GM18508 (cell line): ENCODE measurements around the gene RTP5.
"Not testable (repeated sequence)": the region's sequence is repeated elsewhere in the genome, so short reads cannot be mapped to it uniquely, and the experiment has no call there.

Experiments
- ATAC-seq: cut with Tn5 transposase; IDR thresholded peaks from one replicate; pipeline ENCODE4 v1.9.1; 2021; ENCODE audit warnings: moderate number of reproducible peaks; ENCODE audit not compliant: insufficient read depth, unreplicated experiment

RTP5 gene

DNA sequence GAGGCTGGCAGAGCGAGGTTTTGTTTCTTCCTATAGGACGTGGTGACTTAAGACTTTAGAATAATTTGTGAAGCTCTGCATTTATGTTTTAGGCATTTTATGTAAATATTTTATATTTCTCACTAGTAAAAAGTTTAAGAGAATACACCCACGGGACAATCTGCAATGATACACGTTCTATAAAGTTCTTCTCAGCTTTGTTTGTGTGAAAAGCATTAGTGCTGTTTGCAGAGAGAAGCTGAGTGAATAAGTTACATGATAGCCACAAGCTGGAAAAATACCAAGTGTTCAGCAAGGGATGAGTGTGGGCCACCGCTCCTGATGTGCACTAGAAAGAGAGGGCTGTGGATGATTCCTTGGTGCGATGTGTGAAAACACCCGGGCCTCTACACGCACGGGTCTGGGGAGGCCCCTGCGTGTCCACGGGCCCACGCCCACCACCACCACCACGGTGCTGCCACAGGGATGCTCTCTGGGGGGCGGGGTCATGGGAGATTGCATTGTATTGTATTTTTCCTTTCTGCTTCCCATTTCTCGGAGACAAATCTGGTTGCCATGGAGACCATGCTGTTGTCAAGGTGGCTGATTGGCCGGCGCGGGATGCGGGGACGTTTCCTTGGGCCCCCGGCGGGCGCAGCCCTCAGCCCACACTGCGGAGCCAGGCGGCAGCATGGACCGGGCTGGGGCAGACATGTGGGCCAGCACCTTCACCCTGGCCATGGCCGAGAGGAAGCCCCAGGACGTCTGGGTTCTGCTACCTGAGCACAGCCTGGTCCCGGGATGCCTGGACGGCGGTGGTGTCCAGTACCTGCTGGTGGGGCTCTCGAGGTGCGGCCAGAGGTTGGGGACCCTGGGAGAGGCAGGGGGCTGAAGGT is at the start of gene RTP5:
Gene RTP5, plus strand, starts transcription at position 643 of the 875 bp plus-strand sequence. Its CDS starts 28 bp downstream, at position 671.
- ATAC-seq: no peak

DNA sequence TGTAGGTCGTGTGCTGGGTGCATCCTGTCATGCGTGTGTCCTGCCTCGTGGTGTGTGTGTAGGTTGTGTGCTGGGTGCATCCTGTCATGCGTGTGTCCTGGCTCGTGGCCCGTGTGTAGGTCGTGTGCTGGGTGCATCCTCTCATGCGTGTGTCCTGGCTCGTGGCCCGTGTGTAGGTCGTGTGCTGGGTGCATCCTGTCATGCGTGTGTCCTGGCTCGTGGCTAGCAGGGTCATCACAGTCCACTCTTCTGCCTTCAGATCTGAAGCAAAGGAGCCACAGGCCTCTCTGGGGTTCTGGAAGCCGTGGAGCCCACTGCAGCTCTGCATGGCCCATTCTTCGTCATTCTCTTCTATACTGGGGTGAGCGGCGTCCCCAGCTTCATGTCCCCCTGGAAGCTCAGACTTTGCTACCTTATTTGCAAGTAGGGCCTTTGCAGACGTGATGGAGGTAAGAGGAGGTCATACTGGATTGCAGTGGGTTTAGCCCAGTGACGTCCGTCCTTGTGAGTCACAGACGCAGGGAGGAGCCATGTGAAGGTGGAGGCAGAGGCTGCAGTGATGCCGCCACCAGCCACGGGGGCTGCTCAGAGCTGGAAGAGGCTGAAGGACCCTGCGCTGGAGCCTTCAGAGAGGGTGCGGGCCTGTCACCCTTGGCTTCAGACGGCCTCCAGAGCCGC is 49.4 kb upstream of the RTP5 start:
- ATAC-seq: not testable (repeated sequence)

DNA sequence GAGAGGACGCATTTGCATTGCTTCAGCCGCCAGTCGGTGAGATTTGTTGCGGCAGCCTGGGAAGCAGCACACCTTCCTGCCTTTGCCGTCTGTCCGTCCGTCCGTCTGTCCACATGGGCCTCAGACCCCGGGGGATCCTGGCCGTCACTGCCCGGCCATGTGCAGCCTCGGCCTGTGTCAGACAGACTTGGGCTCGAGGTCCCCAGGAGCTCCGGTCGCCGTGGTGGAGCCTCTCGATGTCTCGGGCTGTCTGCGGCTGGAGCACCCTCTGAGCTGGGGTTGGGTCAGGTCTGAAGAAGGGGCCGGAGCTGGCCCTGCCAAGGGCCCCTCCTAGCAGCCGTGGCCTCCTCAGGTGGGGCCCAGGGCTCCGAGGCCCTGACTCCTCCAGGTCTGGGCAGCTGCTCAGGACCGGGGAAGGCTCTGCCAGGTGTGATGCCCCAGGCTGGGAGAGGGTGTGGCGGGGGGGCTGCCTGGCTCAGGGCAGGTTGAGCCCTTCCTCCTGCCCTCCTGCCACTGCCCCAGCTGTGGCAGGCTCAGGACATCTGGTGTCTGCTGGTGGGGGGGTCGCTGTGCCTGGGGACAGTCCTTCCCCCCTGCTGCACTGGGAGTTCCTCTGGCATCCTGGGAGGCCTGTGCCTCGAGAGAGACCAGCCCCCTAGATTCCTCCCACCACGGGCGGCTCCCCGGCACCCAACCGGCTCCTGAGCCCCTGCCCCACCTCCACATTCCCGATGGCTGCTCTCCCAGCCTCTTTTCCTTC is 48.7 kb upstream of the RTP5 start:
- ATAC-seq: no peak

DNA sequence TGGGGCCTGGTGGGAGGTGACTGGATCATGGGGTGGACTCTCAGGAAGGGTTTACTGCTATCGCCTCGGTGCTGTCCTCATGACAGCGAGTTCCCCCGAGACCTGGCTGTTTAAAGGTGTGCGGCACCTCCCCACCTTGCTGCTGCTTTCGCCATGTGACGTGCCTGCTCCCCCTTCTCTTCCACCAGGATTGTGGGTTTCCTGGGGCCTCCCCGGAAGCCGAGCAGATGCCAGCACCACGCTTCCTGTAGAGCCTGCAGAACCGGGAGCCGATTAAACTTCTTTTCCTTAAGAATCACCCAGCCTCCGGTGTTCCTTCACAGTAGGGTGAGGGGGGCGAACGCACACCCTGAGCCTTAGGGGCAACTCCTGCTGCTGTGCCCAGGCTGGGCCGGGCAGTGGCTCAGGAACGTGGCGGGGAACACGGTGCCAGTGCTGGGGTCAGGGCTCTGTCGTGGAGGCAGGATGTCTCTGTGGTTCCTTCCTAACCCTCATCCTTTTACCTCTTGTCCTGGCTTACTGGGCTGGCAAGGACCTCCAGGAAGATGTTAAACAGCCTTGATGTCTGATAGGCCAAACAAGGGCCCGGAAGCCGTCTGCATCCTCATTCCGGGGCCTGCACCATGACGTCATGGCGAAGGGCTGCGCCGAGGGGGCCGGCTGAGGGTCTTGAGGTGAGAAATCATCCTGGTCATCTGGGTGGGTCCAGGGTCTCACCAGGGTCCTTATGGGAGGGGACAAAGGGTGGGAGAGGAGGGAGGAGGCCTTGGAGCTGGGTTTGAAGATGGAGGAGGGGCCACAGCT is 47.9 kb upstream of the RTP5 start:
- no peak for ATAC-seq

DNA sequence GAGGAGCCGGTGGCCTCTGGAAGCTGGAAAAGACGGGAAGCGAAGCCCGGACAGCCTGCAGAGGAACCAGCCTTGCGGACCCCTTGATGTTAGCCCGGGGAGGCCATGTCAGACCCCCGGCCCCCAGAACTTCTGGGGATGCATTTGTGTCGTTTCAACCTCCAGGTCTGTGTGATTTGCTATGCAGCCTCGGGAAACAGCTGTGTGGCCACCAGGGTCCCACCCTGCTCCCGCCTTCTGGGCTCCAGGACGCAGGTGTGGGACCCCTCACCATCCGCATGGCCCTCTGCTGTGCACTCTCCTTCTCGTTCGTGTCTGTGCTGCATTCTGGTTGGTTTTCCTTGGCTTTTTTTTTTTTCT is 47.3 kb upstream of the RTP5 start:
- no peak for ATAC-seq

DNA sequence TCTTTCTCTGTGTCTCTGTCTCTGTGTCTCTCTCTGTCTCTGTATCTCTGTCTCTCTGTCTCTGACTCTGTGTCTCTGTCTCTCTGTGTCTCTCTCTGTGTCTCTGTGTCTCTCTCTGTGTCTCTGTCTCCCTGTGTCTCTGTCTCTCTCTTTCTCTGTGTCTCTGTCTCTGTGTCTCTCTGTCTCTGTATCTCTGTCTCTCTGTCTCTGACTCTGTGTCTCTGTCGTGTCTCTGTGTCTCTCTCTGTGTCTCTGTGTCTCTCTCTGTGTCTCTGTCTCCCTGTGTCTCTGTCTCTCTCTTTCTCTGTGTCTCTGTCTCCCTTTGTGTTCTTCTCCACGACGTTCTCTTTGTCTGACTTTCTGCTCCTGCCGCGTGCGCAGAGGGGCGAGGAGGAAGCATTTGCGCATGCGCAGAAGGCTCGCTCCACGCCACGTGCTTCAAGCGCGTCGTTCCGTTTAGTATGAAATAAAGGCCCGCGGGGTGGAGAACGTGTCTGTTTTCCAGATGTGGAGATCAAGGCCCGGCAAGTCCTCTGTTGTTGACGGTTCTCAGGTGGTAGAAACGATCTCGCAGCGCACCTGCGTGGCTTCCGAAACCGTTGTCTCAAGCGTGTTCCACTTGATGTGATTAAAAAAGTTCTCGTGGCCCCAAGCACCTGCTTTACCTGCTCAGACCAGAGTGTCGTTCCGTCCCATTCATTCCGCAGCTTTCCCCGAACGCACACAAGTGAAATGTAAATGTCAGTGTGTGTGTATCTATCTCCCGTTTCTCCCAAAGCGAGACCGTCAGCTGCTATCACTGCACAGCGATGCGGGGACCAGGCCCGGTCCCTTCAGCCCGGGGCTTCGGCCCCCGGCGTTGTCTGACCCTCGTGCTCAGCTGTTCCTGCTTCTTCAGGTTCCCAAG is 45.7 kb upstream of the RTP5 start:
- ATAC-seq: not testable (repeated sequence)

DNA sequence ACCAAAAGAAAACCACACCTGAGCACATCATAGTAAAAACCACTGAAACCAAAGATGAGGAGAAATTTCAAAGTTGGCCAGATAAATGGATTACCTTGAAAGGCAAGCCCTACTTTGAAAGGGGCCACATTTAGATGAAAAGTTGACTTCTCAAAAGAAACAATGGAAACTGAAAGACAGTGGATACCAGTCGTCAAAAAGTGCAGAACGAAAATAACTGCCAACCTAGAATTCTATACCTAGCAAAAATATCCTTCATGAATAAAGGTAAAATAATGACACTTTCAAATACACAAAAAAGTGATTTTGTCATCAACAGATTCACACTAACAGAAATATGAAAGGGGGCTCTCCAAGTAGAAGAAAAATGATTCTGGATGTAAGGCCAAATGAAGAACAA is 42.1 kb upstream of the RTP5 start:
- ATAC-seq: no peak

DNA sequence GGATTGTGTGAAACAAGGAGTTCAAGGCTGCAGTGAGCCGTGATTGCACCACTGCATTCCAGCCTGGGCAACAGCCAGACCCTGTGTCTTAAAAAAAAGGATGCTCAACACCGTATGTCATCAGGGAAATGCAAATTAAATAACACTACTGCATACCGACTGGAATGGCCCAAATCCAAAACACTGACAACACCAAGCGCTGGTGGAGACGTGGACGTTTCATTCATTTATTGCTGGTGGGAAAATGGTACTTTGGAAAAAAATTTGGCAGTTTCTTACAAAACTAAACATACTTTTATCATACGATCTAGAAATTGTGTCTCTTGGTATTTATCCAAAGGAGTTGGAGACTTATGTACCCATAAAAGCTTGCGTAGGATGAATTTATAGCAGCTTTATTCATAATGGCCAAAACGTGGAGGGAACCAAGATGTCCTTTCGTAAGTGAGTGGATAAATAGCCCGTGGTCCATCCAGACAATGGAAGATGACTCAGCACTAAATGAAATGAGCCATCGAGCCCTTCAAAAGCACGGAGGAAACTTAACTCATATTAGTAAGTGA is 36.3 kb upstream of the RTP5 start:
- ATAC-seq: no peak

DNA sequence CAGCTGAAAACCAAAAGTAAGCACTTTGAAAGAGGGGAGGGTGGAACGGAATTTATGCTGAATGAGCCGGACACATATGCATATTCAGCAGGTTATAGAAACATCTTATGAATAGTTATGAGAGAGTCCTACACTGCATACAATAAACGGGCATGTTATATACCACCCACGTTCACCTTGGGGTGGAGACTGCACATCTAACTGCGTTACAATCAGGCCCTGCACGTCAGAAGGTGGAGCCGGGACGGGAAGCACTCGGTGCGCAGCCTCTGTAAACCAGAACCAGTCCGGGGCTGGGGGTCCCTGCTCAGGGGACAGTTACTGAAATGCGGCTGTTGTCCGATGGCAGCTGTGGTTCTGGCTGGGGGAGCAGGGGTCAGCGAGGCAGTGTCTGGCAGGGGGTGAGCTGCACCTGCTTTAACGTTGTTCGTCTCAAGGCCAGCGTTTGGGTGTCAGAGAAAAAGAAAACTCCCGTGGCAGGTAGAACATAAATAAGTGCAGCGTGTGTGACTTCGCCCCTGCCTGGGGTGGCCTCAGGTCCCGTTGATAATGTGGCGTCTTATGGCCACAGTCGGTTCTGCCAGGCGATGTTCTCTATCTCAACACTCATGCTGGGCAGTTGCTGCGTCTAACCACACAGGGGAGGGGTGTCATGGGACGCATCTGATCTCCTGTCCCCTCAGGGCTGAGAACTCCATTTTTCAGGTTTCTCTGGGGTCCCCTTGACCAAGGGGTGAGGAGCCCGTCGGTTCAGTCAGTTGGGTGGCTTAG is 35.6 kb upstream of the RTP5 start:
- ATAC-seq: not testable (repeated sequence)

DNA sequence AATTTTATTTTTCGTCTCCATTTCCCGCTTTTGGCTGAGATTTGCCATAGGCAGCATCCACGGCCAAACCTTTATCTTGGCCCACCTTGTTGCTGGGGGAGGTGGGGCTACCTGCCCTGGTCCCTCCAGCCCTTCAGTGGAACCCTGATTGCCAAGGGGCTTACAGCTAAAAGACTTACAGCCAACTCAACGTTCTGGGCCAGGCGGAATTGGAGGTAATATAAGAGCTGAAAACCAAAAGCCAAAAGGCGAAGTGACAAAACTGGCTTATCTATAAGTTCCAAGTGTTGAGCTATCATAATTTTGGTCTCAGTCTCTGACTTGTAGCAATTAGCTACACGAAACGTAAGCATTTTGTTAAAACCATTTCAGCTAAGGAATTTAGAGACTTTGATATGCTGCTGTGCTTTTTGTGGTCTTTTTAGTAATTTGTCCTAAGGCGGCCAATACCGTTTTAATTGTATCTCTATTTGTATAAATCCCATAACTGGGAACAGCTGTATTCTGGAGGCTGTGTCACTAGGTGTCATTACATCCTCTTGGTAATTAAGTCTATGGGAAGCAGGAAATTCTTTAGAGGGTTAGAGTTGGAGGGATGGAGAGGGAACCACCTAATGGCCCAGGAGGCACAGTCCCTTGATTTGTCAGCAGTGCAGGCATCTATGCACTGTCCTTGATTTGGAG is 34.9 kb upstream of the RTP5 start:
- no peak for ATAC-seq

DNA sequence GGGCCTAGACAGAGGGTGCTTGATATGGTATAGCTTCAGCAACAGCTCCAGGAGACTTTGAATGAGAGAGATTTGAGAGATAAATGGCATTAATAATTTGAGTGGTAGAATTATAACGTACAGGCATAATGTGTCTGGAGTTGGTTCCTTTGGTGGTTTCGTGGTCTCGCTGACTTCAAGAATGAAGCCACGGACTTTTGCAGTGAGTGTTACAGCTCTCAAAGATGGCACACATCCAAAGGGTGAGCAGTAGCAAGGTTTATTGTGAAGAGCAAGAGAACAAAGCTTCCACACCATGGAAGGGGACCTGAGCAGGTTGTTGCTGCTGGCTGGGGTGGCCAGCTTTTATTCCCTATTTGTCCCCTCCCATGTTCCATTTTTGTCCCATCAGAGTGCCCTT is 33.9 kb upstream of the RTP5 start:
- ATAC-seq: no peak

DNA sequence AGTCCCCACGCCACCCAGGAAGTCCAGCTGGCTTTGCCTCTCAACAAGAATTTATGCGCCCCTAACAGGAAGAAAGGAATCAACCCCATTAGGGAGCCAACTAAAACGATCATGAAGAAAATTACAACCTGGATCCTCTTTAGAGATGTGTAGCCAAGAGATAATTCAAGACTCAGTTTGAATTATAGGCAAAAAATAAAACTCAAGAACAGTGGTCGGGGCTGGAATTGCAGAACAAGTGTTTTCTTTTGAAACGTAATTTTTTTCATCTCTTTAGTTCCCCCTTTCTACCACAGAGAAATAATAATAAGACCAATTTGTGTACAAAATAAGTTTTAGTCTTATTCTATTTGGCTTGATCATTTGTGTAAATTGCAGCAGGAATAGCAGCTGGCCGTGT is 33.2 kb upstream of the RTP5 start:
- ATAC-seq: no peak

DNA sequence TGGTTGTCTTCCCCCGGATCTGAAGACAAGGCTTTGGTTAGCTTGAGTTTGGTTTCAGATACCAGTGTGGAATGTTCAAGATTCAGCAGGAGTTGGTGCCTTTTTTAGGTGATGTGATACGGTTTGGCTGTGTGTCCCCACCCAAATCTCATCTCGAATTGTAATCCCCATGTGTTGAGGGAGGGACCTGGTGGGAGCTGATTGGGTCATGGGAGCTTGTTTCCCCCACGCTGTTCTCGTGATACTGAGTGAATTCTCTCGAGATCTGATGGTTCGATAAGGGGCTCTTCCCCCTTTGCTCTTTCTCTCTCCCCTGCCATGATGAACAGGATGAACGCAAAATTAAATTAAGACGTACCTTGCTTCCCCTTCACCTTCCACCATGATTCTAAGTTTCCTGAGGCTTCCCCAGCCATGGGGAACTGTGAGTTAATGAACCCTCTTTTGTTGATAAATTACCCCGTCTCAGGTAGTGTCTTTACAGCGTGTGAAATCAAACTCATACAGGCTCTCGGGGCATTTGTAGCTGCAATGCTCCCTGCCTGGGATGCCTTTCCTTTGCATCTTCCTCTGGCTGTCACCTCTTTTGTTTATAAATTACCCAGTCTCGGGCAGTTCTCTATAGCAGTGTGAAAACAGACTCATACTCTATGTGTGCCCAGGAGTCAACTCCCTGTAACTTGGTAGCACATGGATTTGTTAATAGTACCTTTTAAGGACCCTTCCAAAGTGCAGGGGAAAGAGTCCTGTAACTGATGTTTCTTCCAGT is 32.1 kb upstream of the RTP5 start:
- ATAC-seq: no peak

DNA sequence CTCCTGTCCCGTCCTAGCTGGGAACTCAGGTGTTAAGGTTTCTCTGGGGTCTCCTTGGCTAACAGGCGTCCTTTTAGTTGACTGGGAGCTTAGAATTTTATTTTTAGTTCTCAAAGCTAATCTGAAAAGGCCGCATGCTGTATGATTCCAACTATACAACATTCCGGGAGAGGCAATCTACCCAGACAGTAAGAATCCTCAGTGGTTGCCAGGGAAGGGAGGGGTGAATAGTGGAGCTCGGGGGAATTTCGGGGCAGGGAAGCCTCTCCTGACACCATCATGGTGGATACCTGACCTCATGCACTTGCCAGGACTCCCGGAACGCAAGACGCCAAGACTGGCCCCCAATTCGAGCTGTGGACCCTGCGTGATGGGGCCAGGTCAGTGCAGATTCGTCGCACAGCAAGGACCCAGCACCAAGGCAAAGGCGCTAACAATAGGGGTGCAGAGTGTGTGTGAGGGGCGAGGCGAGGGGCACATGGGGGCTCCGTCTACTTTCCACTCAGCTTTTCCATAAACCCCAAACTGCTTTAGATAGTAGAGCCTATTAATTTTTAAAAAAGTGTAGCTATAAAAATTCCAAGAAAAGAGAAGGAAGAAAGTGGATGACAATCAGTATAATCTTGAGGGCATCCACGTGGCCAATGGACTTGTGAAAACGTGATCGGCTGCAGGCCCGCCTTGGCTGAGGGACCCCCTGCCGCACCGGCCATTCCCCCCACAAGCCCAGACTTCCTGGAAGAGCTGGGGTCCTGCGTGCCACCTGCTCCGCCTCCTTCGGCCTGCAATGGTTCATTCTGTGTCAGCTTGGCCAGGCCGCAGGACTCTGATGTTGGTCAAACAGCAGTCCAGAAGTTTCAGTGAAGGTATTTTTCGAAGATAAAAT is 28.1 kb upstream of the RTP5 start:
- no peak for ATAC-seq

DNA sequence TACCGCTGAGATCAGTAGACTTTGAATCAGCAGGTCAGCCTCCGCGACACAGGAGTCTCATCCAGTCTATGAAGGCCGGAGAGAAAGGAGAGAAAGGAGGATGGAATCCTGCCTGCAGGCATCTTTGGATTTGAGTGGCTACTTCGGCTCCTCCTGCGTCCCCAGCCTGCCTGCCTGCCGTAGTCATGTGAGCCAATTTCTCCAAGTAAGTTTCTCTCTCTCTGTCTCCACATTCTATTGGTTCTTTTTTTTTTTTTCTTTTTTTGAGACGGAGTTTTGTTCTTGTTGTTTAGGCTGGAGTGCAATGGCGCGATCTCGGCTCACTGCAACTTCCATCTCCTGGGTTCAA is 27.5 kb upstream of the RTP5 start:
- ATAC-seq: no peak

DNA sequence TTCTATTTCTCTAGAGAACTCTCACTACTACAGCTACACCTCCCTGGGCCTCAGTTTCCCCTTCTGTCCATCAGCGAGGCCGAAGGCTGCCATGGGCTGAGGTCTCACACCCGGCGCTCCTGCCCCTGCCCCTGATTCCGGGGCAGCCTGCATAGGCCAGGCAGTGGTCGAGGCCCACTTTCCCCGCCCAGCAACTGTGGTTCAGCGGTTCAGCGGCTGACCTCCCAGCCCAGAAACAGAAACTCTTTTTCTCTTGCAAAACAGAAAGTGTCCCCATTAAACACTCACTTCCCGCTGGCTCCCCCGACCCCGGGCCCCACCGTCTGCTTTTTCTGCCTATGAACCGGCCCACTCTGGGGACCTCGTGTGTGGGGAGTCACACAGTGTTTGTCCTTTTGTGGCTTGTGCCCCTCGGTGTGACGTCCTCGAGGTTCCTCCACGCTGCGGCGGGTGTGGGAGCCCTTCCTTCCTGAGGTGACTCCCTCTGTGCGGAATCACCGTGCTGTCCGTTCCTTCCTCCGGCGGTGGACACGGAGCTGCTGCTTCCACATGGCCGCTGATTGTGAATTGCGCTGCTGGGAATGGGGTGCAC is 26.8 kb upstream of the RTP5 start:
- ATAC-seq: no peak
